Activated CD4-positive, alpha-beta T cell treated with anti-CD3 and anti-CD28 coated beads, Interleukin-2, amount 10 ng/mL, durations not matched to agents 7 days and 5 days (primary cell): ENCODE data around the gene FIP1L1. TPM values are rescaled to one million over a fixed set of nuclear protein-coding genes. Genes with fewer than 3 reads are reported as not detected.

ENCODE experiments used
- CTCF ChIA-PET: fragments of 350-600 bp; sonication (Branson Sonifier 250); formaldehyde crosslinking; loops from one replicate; lab custom pipeline; 2021; ENCODE audit warnings: antibody characterized with exemption; lab: Charles Lee
- POLR2A ChIA-PET: fragments of 350-600 bp; sonication (Branson Sonifier 250); formaldehyde crosslinking; loops from one replicate; lab custom pipeline; 2021; ENCODE audit warnings: antibody characterized with exemption; lab: Charles Lee
- DNase-seq: peaks from one replicate; pipeline ENCODE4 v3.0.0-alpha.2; 2020
- H3K27ac Mint-ChIP-seq: one replicate; pipeline ENCODE4 v1.8.0; 2021; ENCODE audit warnings: mild to moderate bottlenecking, moderate library complexity, mixed read lengths
- H3K27me3 Mint-ChIP-seq: one replicate; pipeline ENCODE4 v1.8.0; 2021; ENCODE audit warnings: mixed read lengths
- H3K36me3 Mint-ChIP-seq: one replicate; pipeline ENCODE4 v1.8.0; 2021; ENCODE audit warnings: low read depth, mixed read lengths
- H3K4me1 Mint-ChIP-seq: one replicate; pipeline ENCODE4 v1.8.0; 2021; ENCODE audit warnings: mixed read lengths
- H3K4me3 Mint-ChIP-seq: one replicate; pipeline ENCODE4 v1.8.0; 2021; ENCODE audit warnings: mild to moderate bottlenecking, moderate library complexity, mixed read lengths
- H3K9me3 Mint-ChIP-seq: one replicate; pipeline ENCODE4 v1.8.0; 2021; ENCODE audit warnings: mixed read lengths
- total RNA-seq, 2 experiments: library from RNA; stranded (reverse); gene quantifications; one replicate each; pipeline ENCODE4 v1.2.3, GENCODE V29; 2021

Gene FIP1L1
- total RNA-seq, 2 experiments from 2014 or later = 74.1 to 92.1 TPM

GRCh38 chr4:53481586-53481985 is 104.1 kb downstream of the FIP1L1 start:
- DNase-seq = no peak
- Mint-ChIP-seq H3K4me1 (no peaks in the 10 kb centered on the region), H3K9me3 (no peaks in the 10 kb centered on the region), H3K4me3 (no peak overlapping the region), H3K27ac (no peak overlapping the region), H3K36me3 (no peaks in the 10 kb centered on the region), H3K27me3 (peaks cover 21% of the 10 kb centered on the region)
- ChIA-PET POLR2A (no interaction called here), CTCF (no interaction called here)

GRCh38 chr4:53483250-53483649 is 105.8 kb downstream of the FIP1L1 start:
- ChIA-PET POLR2A (no interaction called here), CTCF (no interaction called here)
- no peak overlapping the region for H3K27ac Mint-ChIP-seq
- DNase-seq = no peak
- H3K9me3 Mint-ChIP-seq = no peaks in the 10 kb centered on the region
- H3K4me1 Mint-ChIP-seq = no peaks in the 10 kb centered on the region
- H3K36me3 Mint-ChIP-seq = no peaks in the 10 kb centered on the region
- no peak overlapping the region for H3K4me3 Mint-ChIP-seq
- peaks cover 35% of the 10 kb centered on the region for H3K27me3 Mint-ChIP-seq

GRCh38 chr4:53484911-53485657 is 107.6 kb downstream of the FIP1L1 start:
- H3K27ac Mint-ChIP-seq = no peak overlapping the region
- H3K27me3 Mint-ChIP-seq = peaks cover 39% of the 10 kb centered on the region
- POLR2A ChIA-PET = no interaction called here

GRCh38 chr4:53485658-53486040 is 108.2 kb downstream of the FIP1L1 start:
- ChIA-PET CTCF (no interaction called here), POLR2A (no interaction called here)
- H3K4me1 Mint-ChIP-seq = no peaks in the 10 kb centered on the region
- H3K27ac Mint-ChIP-seq = no peak overlapping the region
- H3K9me3 Mint-ChIP-seq = no peaks in the 10 kb centered on the region
- H3K4me3 Mint-ChIP-seq = no peak overlapping the region
- no peaks in the 10 kb centered on the region for H3K36me3 Mint-ChIP-seq
- DNase-seq = no peak
- peaks cover 41% of the 10 kb centered on the region for H3K27me3 Mint-ChIP-seq

More at GRCh38 chr4:53484911-53485657, 107.6 kb downstream of the FIP1L1 start:
- H3K36me3 Mint-ChIP-seq = no peaks in the 10 kb centered on the region
- DNase-seq = no peak
- H3K9me3 Mint-ChIP-seq = no peaks in the 10 kb centered on the region
- CTCF ChIA-PET = no interaction called here
- H3K4me3 Mint-ChIP-seq = no peak overlapping the region
- H3K4me1 Mint-ChIP-seq = no peaks in the 10 kb centered on the region

- Mint-ChIP-seq H3K9me3 (no peaks in the 10 kb centered on the region), H3K27ac (no peak overlapping the region), H3K4me1 (no peaks in the 10 kb centered on the region), H3K27me3 (peaks cover 41% of the 10 kb centered on the region), H3K36me3 (no peaks in the 10 kb centered on the region), H3K4me3 (no peak overlapping the region)
- ChIA-PET POLR2A (no interaction called here), CTCF (no interaction called here)
- DNase-seq = no peak
Observed at GRCh38 chr4:53487766-53488165, 110.3 kb downstream of the FIP1L1 start.

GRCh38 chr4:53489279-53489889 is 111.9 kb downstream of the FIP1L1 start:
- H3K4me3 Mint-ChIP-seq = no peak overlapping the region
- no peaks in the 10 kb centered on the region for H3K9me3 Mint-ChIP-seq
- no peaks in the 10 kb centered on the region for H3K4me1 Mint-ChIP-seq
- ChIA-PET CTCF (interaction anchor here (0.6 to 1.7 kb wide), 2 partner anchors 11 to 292 kb away, joined by 3 to 5 read pairs; no protein-coding TSS in a partner anchor), POLR2A (no interaction called here)
- H3K36me3 Mint-ChIP-seq = no peaks in the 10 kb centered on the region
- no peak overlapping the region for H3K27ac Mint-ChIP-seq
- peaks cover 34% of the 10 kb centered on the region for H3K27me3 Mint-ChIP-seq
- no peak for DNase-seq

- no peaks in the 10 kb centered on the region for H3K9me3 Mint-ChIP-seq
- H3K4me3 Mint-ChIP-seq = no peak overlapping the region
- POLR2A ChIA-PET = no interaction called here
- DNase-seq = no peak
- no peak overlapping the region for H3K27ac Mint-ChIP-seq
- H3K4me1 Mint-ChIP-seq = no peaks in the 10 kb centered on the region
- H3K36me3 Mint-ChIP-seq = no peaks in the 10 kb centered on the region
- H3K27me3 Mint-ChIP-seq = peaks cover 28% of the 10 kb centered on the region
- CTCF ChIA-PET = interaction anchor here (1.7 kb wide), 1 partner anchor 10 kb away, joined by 5 read pairs; no protein-coding TSS in a partner anchor
Observed at GRCh38 chr4:53490161-53490956, 112.9 kb downstream of the FIP1L1 start.

GRCh38 chr4:53490965-53491622 is 113.7 kb downstream of the FIP1L1 start:
- H3K36me3 Mint-ChIP-seq = no peaks in the 10 kb centered on the region
- H3K4me3 Mint-ChIP-seq = no peak overlapping the region
- H3K4me1 Mint-ChIP-seq = no peaks in the 10 kb centered on the region
- DNase-seq = no peak
- H3K27me3 Mint-ChIP-seq = peaks cover 21% of the 10 kb centered on the region
- POLR2A ChIA-PET = no interaction called here
- no peaks in the 10 kb centered on the region for H3K9me3 Mint-ChIP-seq
- CTCF ChIA-PET = interaction anchor here (1.7 kb wide), 1 partner anchor 10 kb away, joined by 5 read pairs; no protein-coding TSS in a partner anchor
- no peak overlapping the region for H3K27ac Mint-ChIP-seq

GRCh38 chr4:53494851-53495250 is 117.4 kb downstream of the FIP1L1 start:
- CTCF ChIA-PET = no interaction called here
- Mint-ChIP-seq H3K27ac (no peak overlapping the region), H3K9me3 (no peaks in the 10 kb centered on the region), H3K4me3 (no peak overlapping the region), H3K36me3 (no peaks in the 10 kb centered on the region), H3K4me1 (no peaks in the 10 kb centered on the region), H3K27me3 (peaks cover 3% of the 10 kb centered on the region)
- no peak for DNase-seq
- POLR2A ChIA-PET = no interaction called here

- POLR2A ChIA-PET = no interaction called here
- Mint-ChIP-seq H3K27me3 (no peaks in the 10 kb centered on the region), H3K27ac (no peak overlapping the region), H3K9me3 (no peaks in the 10 kb centered on the region), H3K36me3 (no peaks in the 10 kb centered on the region), H3K4me3 (no peak overlapping the region), H3K4me1 (no peaks in the 10 kb centered on the region)
- DNase-seq = no peak
- CTCF ChIA-PET = interaction anchor here (2.0 kb wide), 1 partner anchor 14 kb away, joined by 5 read pairs; no protein-coding TSS in a partner anchor
Observed at GRCh38 chr4:53497487-53498244, 120.2 kb downstream of the FIP1L1 start.

- Mint-ChIP-seq H3K27me3 (no peaks in the 10 kb centered on the region), H3K27ac (no peak overlapping the region), H3K4me3 (no peak overlapping the region), H3K9me3 (no peaks in the 10 kb centered on the region), H3K4me1 (no peaks in the 10 kb centered on the region), H3K36me3 (no peaks in the 10 kb centered on the region)
- DNase-seq = no peak
- CTCF ChIA-PET = interaction anchor here (0.6 kb wide), 1 partner anchor 54 kb away, joined by 3 read pairs; no protein-coding TSS in a partner anchor
- POLR2A ChIA-PET = no interaction called here
Observed at GRCh38 chr4:53498706-53499105, 121.3 kb downstream of the FIP1L1 start.

GRCh38 chr4:53499791-53500190 is 122.3 kb downstream of the FIP1L1 start:
- H3K27ac Mint-ChIP-seq = no peak overlapping the region
- CTCF ChIA-PET = interaction anchor here (2.2 kb wide), 1 partner anchor 9 kb away, joined by 5 read pairs; no protein-coding TSS in a partner anchor
- no peak overlapping the region for H3K4me3 Mint-ChIP-seq
- H3K9me3 Mint-ChIP-seq = no peaks in the 10 kb centered on the region
- no peak for DNase-seq
- H3K36me3 Mint-ChIP-seq = no peaks in the 10 kb centered on the region
- no peaks in the 10 kb centered on the region for H3K27me3 Mint-ChIP-seq
- H3K4me1 Mint-ChIP-seq = no peaks in the 10 kb centered on the region
- POLR2A ChIA-PET = no interaction called here
